Measurements from ENCODE around the gene SIDT1. TPM values are rescaled to one million over a fixed set of nuclear protein-coding genes. Genes with fewer than 3 reads are reported as not detected.

SIDT1 gene
- total RNA-seq, 2 donors from 2014 or later, result 34.5 to 44.1 TPM

- Mint-ChIP-seq H3K27me3 (no peaks in the 10 kb centered on the region), H3K4me1 (ENCODE audit: low read depth in 2 of 2) (no peaks in the 10 kb centered on the region), H3K27ac (no peak overlapping the region), H3K36me3 (peaks cover 1% of the 10 kb centered on the region), H3K9me3 (peaks cover under 1% of the 10 kb centered on the region), H3K4me3 (no peak overlapping the region)
- ATAC-seq, result no peak
- DNase-seq (ENCODE audit: low spot score), result no peak
Observed at GRCh38 chr3:113638910-113639309, 106.6 kb downstream of the SIDT1 start.

- H3K4me3 Mint-ChIP-seq, result no peak overlapping the region
- H3K27me3 Mint-ChIP-seq, result no peaks in the 10 kb centered on the region
- no peak for ATAC-seq
- peaks cover 28% of the 10 kb centered on the region for H3K36me3 Mint-ChIP-seq
- H3K9me3 Mint-ChIP-seq, result peaks cover 7% of the 10 kb centered on the region
- H3K27ac Mint-ChIP-seq, result no peak overlapping the region
- H3K4me1 Mint-ChIP-seq (ENCODE audit: low read depth in 2 of 2), result no peaks in the 10 kb centered on the region
- DNase-seq (ENCODE audit: low spot score), result no peak
Observed at GRCh38 chr3:113643583-113643982, 111.2 kb downstream of the SIDT1 start.

- Mint-ChIP-seq H3K9me3 (peaks cover 7% of the 10 kb centered on the region), H3K27ac (no peak overlapping the region), H3K27me3 (no peaks in the 10 kb centered on the region), H3K4me3 (no peak overlapping the region), H3K4me1 (ENCODE audit: low read depth in 2 of 2) (no peaks in the 10 kb centered on the region), H3K36me3 (peaks cover 28% of the 10 kb centered on the region)
- ATAC-seq, result no peak
- no peak for DNase-seq (ENCODE audit: low spot score)
Observed at GRCh38 chr3:113648524-113648923, 116.2 kb downstream of the SIDT1 start.

- Mint-ChIP-seq H3K9me3 (peaks cover 3% of the 10 kb centered on the region), H3K36me3 (peaks cover 22% of the 10 kb centered on the region), H3K27ac (no peak overlapping the region), H3K27me3 (no peaks in the 10 kb centered on the region), H3K4me3 (no peak overlapping the region), H3K4me1 (ENCODE audit: low read depth in 2 of 2) (no peaks in the 10 kb centered on the region)
- no peak for DNase-seq (ENCODE audit: low spot score)
- no peak for ATAC-seq
Observed at GRCh38 chr3:113649174-113649845, 117.0 kb downstream of the SIDT1 start.

GRCh38 chr3:113654310-113654709 lies 122.0 kb downstream of the SIDT1 start:
- DNase-seq (ENCODE audit: low spot score) (no peak), ATAC-seq (no peak)
- Mint-ChIP-seq H3K27ac (no peak overlapping the region), H3K27me3 (no peaks in the 10 kb centered on the region), H3K4me3 (no peak overlapping the region), H3K36me3 (peaks cover 16% of the 10 kb centered on the region), H3K9me3 (no peaks in the 10 kb centered on the region), H3K4me1 (ENCODE audit: low read depth in 2 of 2) (peaks cover 0 to 6% of the 10 kb centered on the region in 2 donors)

GRCh38 chr3:113654851-113655250 lies 122.5 kb downstream of the SIDT1 start:
- no peak for DNase-seq (ENCODE audit: low spot score)
- ATAC-seq, result no peak
- Mint-ChIP-seq H3K36me3 (peaks cover 21% of the 10 kb centered on the region), H3K4me3 (no peak overlapping the region), H3K27me3 (no peaks in the 10 kb centered on the region), H3K9me3 (no peaks in the 10 kb centered on the region), H3K4me1 (ENCODE audit: low read depth in 2 of 2) (peaks cover 0 to 9% of the 10 kb centered on the region in 2 donors), H3K27ac (no peak overlapping the region)

GRCh38 chr3:113658107-113658506 lies 125.8 kb downstream of the SIDT1 start:
- peaks cover 29% of the 10 kb centered on the region for H3K36me3 Mint-ChIP-seq

GRCh38 chr3:113659101-113659541 lies 126.8 kb downstream of the SIDT1 start:
- Mint-ChIP-seq H3K27ac (no peak overlapping the region), H3K9me3 (no peaks in the 10 kb centered on the region), H3K4me3 (no peak overlapping the region), H3K36me3 (peaks cover 29% of the 10 kb centered on the region), H3K4me1 (ENCODE audit: low read depth in 2 of 2) (peaks cover 0 to 9% of the 10 kb centered on the region in 2 donors), H3K27me3 (no peaks in the 10 kb centered on the region)
- ATAC-seq, result no peak
- no peak for DNase-seq (ENCODE audit: low spot score)

More at GRCh38 chr3:113658107-113658506, 125.8 kb downstream of the SIDT1 start:
- H3K27me3 Mint-ChIP-seq, result no peaks in the 10 kb centered on the region
- no peak for DNase-seq (ENCODE audit: low spot score)
- H3K27ac Mint-ChIP-seq, result no peak overlapping the region
- no peak for ATAC-seq
- H3K9me3 Mint-ChIP-seq, result no peaks in the 10 kb centered on the region
- peaks cover 0 to 9% of the 10 kb centered on the region in 2 donors for H3K4me1 Mint-ChIP-seq (ENCODE audit: low read depth in 2 of 2)
- no peak overlapping the region for H3K4me3 Mint-ChIP-seq

GRCh38 chr3:113659996-113660395 lies 127.6 kb downstream of the SIDT1 start:
- H3K27ac Mint-ChIP-seq, result no peak overlapping the region

GRCh38 chr3:113660458-113660857 lies 128.1 kb downstream of the SIDT1 start:
- ATAC-seq, result no peak
- no peaks in the 10 kb centered on the region for H3K9me3 Mint-ChIP-seq
- no peak overlapping the region for H3K27ac Mint-ChIP-seq
- H3K36me3 Mint-ChIP-seq, result peaks cover 26% of the 10 kb centered on the region
- no peak for DNase-seq (ENCODE audit: low spot score)
- H3K4me3 Mint-ChIP-seq, result no peak overlapping the region
- H3K27me3 Mint-ChIP-seq, result no peaks in the 10 kb centered on the region
- peaks cover 6 to 17% of the 10 kb centered on the region in 2 donors for H3K4me1 Mint-ChIP-seq (ENCODE audit: low read depth in 2 of 2)

More at GRCh38 chr3:113659996-113660395, 127.6 kb downstream of the SIDT1 start:
- no peak for ATAC-seq
- no peak overlapping the region for H3K4me3 Mint-ChIP-seq
- peaks cover 28% of the 10 kb centered on the region for H3K36me3 Mint-ChIP-seq
- no peak for DNase-seq (ENCODE audit: low spot score)
- peaks cover 4 to 16% of the 10 kb centered on the region in 2 donors for H3K4me1 Mint-ChIP-seq (ENCODE audit: low read depth in 2 of 2)
- H3K27me3 Mint-ChIP-seq, result no peaks in the 10 kb centered on the region
- no peaks in the 10 kb centered on the region for H3K9me3 Mint-ChIP-seq

- DNase-seq (ENCODE audit: low spot score) (no peak), ATAC-seq (no peak)
- peaks cover 6 to 17% of the 10 kb centered on the region in 2 donors for H3K4me1 Mint-ChIP-seq (ENCODE audit: low read depth in 2 of 2)
- no peaks in the 10 kb centered on the region for H3K9me3 Mint-ChIP-seq
- H3K4me3 Mint-ChIP-seq, result no peak overlapping the region
- H3K27me3 Mint-ChIP-seq, result no peaks in the 10 kb centered on the region
- H3K36me3 Mint-ChIP-seq, result peaks cover 26% of the 10 kb centered on the region
- no peak overlapping the region for H3K27ac Mint-ChIP-seq
Observed at GRCh38 chr3:113660896-113661295, 128.5 kb downstream of the SIDT1 start.

GRCh38 chr3:113662824-113663223 lies 130.5 kb downstream of the SIDT1 start:
- no peaks in the 10 kb centered on the region for H3K9me3 Mint-ChIP-seq
- peaks cover 6 to 17% of the 10 kb centered on the region in 2 donors for H3K4me1 Mint-ChIP-seq (ENCODE audit: low read depth in 2 of 2)
- no peaks in the 10 kb centered on the region for H3K27me3 Mint-ChIP-seq
- no peak overlapping the region for H3K4me3 Mint-ChIP-seq
- DNase-seq (ENCODE audit: low spot score) (no peak), ATAC-seq (no peak)
- peaks cover 19% of the 10 kb centered on the region for H3K36me3 Mint-ChIP-seq
- H3K27ac Mint-ChIP-seq, result no peak overlapping the region

GRCh38 chr3:113663324-113663750 lies 131.0 kb downstream of the SIDT1 start:
- H3K27me3 Mint-ChIP-seq, result no peaks in the 10 kb centered on the region
- ATAC-seq (no peak), DNase-seq (ENCODE audit: low spot score) (no peak)
- peaks cover 19% of the 10 kb centered on the region for H3K36me3 Mint-ChIP-seq
- H3K27ac Mint-ChIP-seq, result no peak overlapping the region
- H3K9me3 Mint-ChIP-seq, result no peaks in the 10 kb centered on the region
- H3K4me3 Mint-ChIP-seq, result no peak overlapping the region
- H3K4me1 Mint-ChIP-seq (ENCODE audit: low read depth in 2 of 2), result peaks cover 10 to 18% of the 10 kb centered on the region in 2 donors

GRCh38 chr3:113663761-113664160 lies 131.4 kb downstream of the SIDT1 start:
- no peaks in the 10 kb centered on the region for H3K27me3 Mint-ChIP-seq
- H3K9me3 Mint-ChIP-seq, result no peaks in the 10 kb centered on the region
- peaks cover 19% of the 10 kb centered on the region for H3K36me3 Mint-ChIP-seq
- H3K4me3 Mint-ChIP-seq, result no peak overlapping the region
- no peak overlapping the region for H3K27ac Mint-ChIP-seq
- DNase-seq (ENCODE audit: low spot score), result no peak
- H3K4me1 Mint-ChIP-seq (ENCODE audit: low read depth in 2 of 2), result peaks cover 14 to 18% of the 10 kb centered on the region in 2 donors
- ATAC-seq, result no peak
